ENCODE data around the gene KIAA1328. TPM values are rescaled to one million over a fixed set of nuclear protein-coding genes. Genes with fewer than 3 reads are reported as not detected.

KIAA1328 gene
- total and polyA plus RNA-seq, 2 donors (not counting 3 experiments of a cell fraction or from before 2014, with no cell fraction given) = 2.7 to 6.5 TPM

GRCh38 chr18:37238282-37239108 is 409.6 kb downstream of the KIAA1328 start:
- H3K9me3 ChIP-seq (replicated peaks; ENCODE audit: control insufficient read depth, insufficient read depth, low read length) = no peaks in the 10 kb centered on the region
- no peak overlapping the region for H3K4me3 ChIP-seq (replicated peaks in 1 of 3; ENCODE audit: insufficient read depth in 1 of 3, low read depth in 1 of 3, low read length in 3 of 3)
- no peak overlapping the region for H3K27ac ChIP-seq (ENCODE audit: insufficient read depth, low read depth, low read length)
- H3K36me3 ChIP-seq (ENCODE audit: control insufficient read depth in 2 of 2, extremely low read depth in 1 of 2, insufficient read depth in 2 of 2, low read length in 2 of 2) = no peaks in the 10 kb centered on the region
- POLR2A ChIA-PET = no interaction called here
- no TSS peak for BruUV-seq (replicated peaks)
- dilution Hi-C loops (cut with MboI; ENCODE audit: extremely low pct_ligation_motif_present, low sequenced_read_pairs) (no loop called here), intact Hi-C loops (cut with micrococcal nuclease) (no loop called here)
- FAIRE-seq (no peak), DNase-seq (ENCODE audit: low read depth, low spot score) (no peak)
- H3K4me1 ChIP-seq (ENCODE audit: control insufficient read depth, extremely low read depth, insufficient read depth, low read length) = no peaks in the 10 kb centered on the region
- H3K9me1 ChIP-seq (replicated peaks; ENCODE audit: control insufficient read depth, extremely low read depth, insufficient read depth, low read length) = no peaks in the 10 kb centered on the region
- H2AFZ ChIP-seq (ENCODE audit: low read depth, low read length) = no peak overlapping the region
- CTCF ChIA-PET = no interaction called here
- H3K9ac ChIP-seq (replicated peaks; ENCODE audit: extremely low read depth, insufficient read depth, low read length) = no peak overlapping the region
- no peak for TF ChIP-seq JUN (IDR thresholded peaks at IDR 0.05; ENCODE audit: borderline replicate concordance, insufficient read depth, insufficient read length, low read depth)
- no peak for TF ChIP-seq EZH2 (IDR thresholded peaks at IDR 0.05; ENCODE audit: borderline replicate concordance, low read depth, low read length, severe bottlenecking)
- TF ChIP-seq POLR2AphosphoS5 (IDR thresholded peaks at IDR 0.05; ENCODE audit: insufficient read depth, low read depth, low read length) = no peak
- no peak for TF ChIP-seq CTCF (IDR thresholded peaks at IDR 0.05; ENCODE audit: extremely low read depth in 1 of 2, insufficient read depth in 1 of 2, low read depth in 1 of 2, low read length in 2 of 2)
- no peak for TF ChIP-seq GATA2 (IDR thresholded peaks at IDR 0.05; ENCODE audit: insufficient read depth, insufficient read length, low read depth, low read length)
- TF ChIP-seq POLR2A (IDR thresholded peaks at IDR 0.05; ENCODE audit: low read depth, low read length) = no peak
- no peak for TF ChIP-seq MAX (IDR thresholded peaks at IDR 0.05; ENCODE audit: insufficient read depth, insufficient read length)
- TF ChIP-seq MYC (IDR thresholded peaks at IDR 0.05; ENCODE audit: low read depth, low read length) = no peak
- TF ChIP-seq FOS (IDR thresholded peaks at IDR 0.05; ENCODE audit: borderline replicate concordance, insufficient read depth, low read length) = no peak
- no peaks in the 10 kb centered on the region for H4K20me1 ChIP-seq (replicated peaks; ENCODE audit: control insufficient read depth, extremely low read depth, insufficient read depth, low read length)
- H3K79me2 ChIP-seq (ENCODE audit: control insufficient read depth, insufficient read depth, low read length) = no peaks in the 10 kb centered on the region
- peaks cover 4 to 8% of the 10 kb centered on the region in 2 experiments for H3K27me3 ChIP-seq (ENCODE audit: control insufficient read depth in 2 of 2, insufficient read depth in 2 of 2, low read length in 2 of 2)
- no peak overlapping the region for H3K4me2 ChIP-seq (ENCODE audit: insufficient read depth, low read length)
